IMR-90 (cell line): ENCODE results near the gene OXER1. TPM values are rescaled to one million over a fixed set of nuclear protein-coding genes. Genes with fewer than 3 reads are reported as not detected.

ENCODE experiments used
- ATAC-seq: fragments of 200-7000 bp; cut with Tn5 transposase; 2 replicates; pipeline ENCODE4 v1.9.1; 2020; ENCODE audit warnings: low read depth, mild to moderate bottlenecking, moderate library complexity
- BruUV-seq: library from RNA; stranded (reverse); fragments of 400-500 nt; replicated peaks from 2 replicates; lab custom pipeline; 2021; lab: Mats Ljungman, UMichigan
- CTCF ChIA-PET: fragments of 300-600 bp; formaldehyde crosslinking; extraction: SDS; loops from one replicate; lab custom pipeline; 2021; ENCODE audit warnings: antibody characterized with exemption; lab: Yijun Ruan, JAX
- POLR2A ChIA-PET: fragments of 300-600 bp; sonication (Branson Sonifier 250); formaldehyde crosslinking; loops from one replicate; lab custom pipeline; 2022; ENCODE audit warnings: antibody characterized with exemption; ENCODE audit not compliant: unreplicated experiment; lab: Charles Lee
- DNase-seq: peaks from one replicate; pipeline ENCODE4 v3.0.0; 2013
- H2AFZ ChIP-seq: replicated peaks from 2 replicates; pipeline ENCODE3; 2013; ENCODE audit warnings: low read length, mild to moderate bottlenecking; ENCODE audit not compliant: poor library complexity
- H2AK5ac ChIP-seq: 2 replicates; pipeline ENCODE4 v1.6.1; 2013; ENCODE audit warnings: low read depth, low read length, inconsistent platforms
- H2AK9ac ChIP-seq: replicated peaks from 2 replicates; pipeline ENCODE3; 2013; ENCODE audit warnings: mild to moderate bottlenecking, low read depth, low read length, moderate library complexity; ENCODE audit not compliant: poor library complexity
- H2BK120ac ChIP-seq: 2 replicates; pipeline ENCODE4 v1.6.1; 2013; ENCODE audit warnings: low read depth, low read length, inconsistent platforms
- H2BK15ac ChIP-seq: 3 replicates; pipeline ENCODE4 v1.6.1; 2013; ENCODE audit warnings: low read depth, low read length, inconsistent platforms
- H2BK20ac ChIP-seq: 2 replicates; pipeline ENCODE4 v1.6.1; 2013; ENCODE audit warnings: low read depth, mild to moderate bottlenecking, inconsistent platforms, low read length, moderate library complexity
- H2BK5ac ChIP-seq: 2 replicates; pipeline ENCODE4 v1.6.1; 2013; ENCODE audit warnings: mild to moderate bottlenecking, low read depth, low read length, inconsistent platforms; ENCODE audit not compliant: poor library complexity, severe bottlenecking
- H3K14ac ChIP-seq: replicated peaks from 2 replicates; pipeline ENCODE4 v1.6.1; 2013; ENCODE audit warnings: low read depth, low read length, inconsistent platforms
- H3K18ac ChIP-seq: 2 replicates; pipeline ENCODE4 v1.6.1; 2013; ENCODE audit warnings: low read depth, low read length, control low read depth
- H3K23ac ChIP-seq: 2 replicates; pipeline ENCODE4 v1.6.1; 2013; ENCODE audit warnings: low read depth, low read length, inconsistent platforms
- H3K27ac ChIP-seq: 2 replicates; pipeline ENCODE4 v1.5.1; 2013; ENCODE audit warnings: mild to moderate bottlenecking, control low read depth, low read length; ENCODE audit not compliant: insufficient read depth
- H3K27me3 ChIP-seq: 2 replicates; pipeline ENCODE4 v1.6.1; 2013; ENCODE audit warnings: low read length; ENCODE audit not compliant: control insufficient read depth, insufficient read depth
- H3K36me3 ChIP-seq: 2 replicates; pipeline ENCODE4 v1.6.1; 2013; ENCODE audit warnings: low read length, mixed read lengths; ENCODE audit not compliant: control insufficient read depth, insufficient read depth
- H3K4ac ChIP-seq: 2 replicates; pipeline ENCODE4 v1.6.1; 2013; ENCODE audit warnings: low read depth, low read length, inconsistent platforms
- H3K4me1 ChIP-seq: 2 replicates; pipeline ENCODE4 v1.6.1; 2013; ENCODE audit warnings: low read length, mixed read lengths; ENCODE audit not compliant: control insufficient read depth, insufficient read depth
- H3K4me2 ChIP-seq: 2 replicates; pipeline ENCODE4 v1.6.1; 2013; ENCODE audit warnings: low read depth, mild to moderate bottlenecking, control low read depth, low read length, moderate library complexity
- H3K4me3 ChIP-seq: 2 replicates; pipeline ENCODE4 v1.5.1; 2013; ENCODE audit warnings: low read depth, mild to moderate bottlenecking, control low read depth, low read length, moderate library complexity; ENCODE audit not compliant: insufficient read depth
- H3K56ac ChIP-seq: 2 replicates; pipeline ENCODE4 v1.6.1; 2013; ENCODE audit warnings: low read length, inconsistent platforms; ENCODE audit not compliant: insufficient read depth; ENCODE audit errors: extremely low read depth
- H3K79me1 ChIP-seq, 2 experiments: 2 replicates each; pipeline ENCODE4 v1.6.1; 2013; ENCODE audit warnings: low read length in 2 of 2, inconsistent platforms in 1 of 2, low read depth in 1 of 2
- H3K9ac ChIP-seq: 2 replicates; pipeline ENCODE4 v1.6.1; 2013; ENCODE audit warnings: low read depth, low read length, control low read depth
- H3K9me1 ChIP-seq: 2 replicates; pipeline ENCODE4 v1.6.1; 2013; ENCODE audit warnings: low read length, inconsistent platforms; ENCODE audit not compliant: insufficient read depth
- H3K9me3 ChIP-seq: 2 replicates; pipeline ENCODE4 v1.6.1; 2013; ENCODE audit warnings: low read length; ENCODE audit not compliant: control insufficient read depth, insufficient read depth
- H4K20me1 ChIP-seq: 2 replicates; pipeline ENCODE4 v1.6.1; 2013; ENCODE audit warnings: low read length, inconsistent platforms; ENCODE audit not compliant: insufficient read depth
- H4K5ac ChIP-seq: 2 replicates; pipeline ENCODE4 v1.6.1; 2013; ENCODE audit warnings: mild to moderate bottlenecking, low read depth, low read length, control low read depth
- H4K8ac ChIP-seq, 2 experiments: 2 replicates each; pipeline ENCODE4 v1.6.1; 2013; ENCODE audit warnings: low read depth in 2 of 2, low read length in 2 of 2, control low read depth in 1 of 2, inconsistent platforms in 1 of 2
- H4K91ac ChIP-seq: 2 replicates; pipeline ENCODE4 v1.6.1; 2013; ENCODE audit warnings: low read depth, low read length, inconsistent platforms; ENCODE audit not compliant: insufficient read depth
- CEBPB ChIP-seq: IDR thresholded peaks from 2 replicates; pipeline ENCODE4 v1.6.1; 2012; ENCODE audit warnings: low read depth, low read length, improper control_type of control experiment
- CHD1 ChIP-seq: IDR thresholded peaks from 2 replicates; pipeline ENCODE4 v1.6.1; 2012; ENCODE audit warnings: low read depth, low read length, improper control_type of control experiment
- MAFK ChIP-seq: IDR thresholded peaks from 2 replicates; pipeline ENCODE4 v1.6.1; 2012; ENCODE audit warnings: low read depth, low read length, improper control_type of control experiment
- MAZ ChIP-seq: IDR thresholded peaks from 2 replicates; pipeline ENCODE4 v1.6.1; 2012; ENCODE audit warnings: low read depth, mild to moderate bottlenecking, low read length, improper control_type of control experiment, moderate library complexity, borderline replicate concordance
- MXI1 ChIP-seq: IDR thresholded peaks from 2 replicates; pipeline ENCODE4 v1.6.1; 2012; ENCODE audit warnings: low read depth, mild to moderate bottlenecking, low read length, moderate library complexity, borderline replicate concordance
- NFE2L2 ChIP-seq: fragments of 150-350 bp; IDR thresholded peaks from 2 replicates; pipeline ENCODE4 v1.6.1; 2016; ENCODE audit warnings: low read depth, mild to moderate bottlenecking, low read length
- POLR2A ChIP-seq: IDR thresholded peaks from 2 replicates; pipeline ENCODE4 v1.6.1; 2012; ENCODE audit warnings: mild to moderate bottlenecking, low read depth, low read length
- RCOR1 ChIP-seq: IDR thresholded peaks from 2 replicates; pipeline ENCODE4 v1.6.1; 2012; ENCODE audit warnings: mild to moderate bottlenecking, low read length, improper control_type of control experiment; ENCODE audit not compliant: insufficient replicate concordance
- RFX5 ChIP-seq: IDR thresholded peaks from 2 replicates; pipeline ENCODE4 v1.8.0; 2012; ENCODE audit warnings: low read depth, mild to moderate bottlenecking, low read length, moderate library complexity
- WGBS, 2 experiments: methylation state at CpG; one replicate each; pipeline versions ENCODE4 v1.1.5 to v1.1.7; 2013; ENCODE audit warnings: missing lambda C conversion rate in 2 of 2; ENCODE audit not compliant: insufficient read length in 1 of 2; ENCODE audit errors: extremely low coverage in 2 of 2; 5-methylcytosine and 5-hydroxymethylcytosine counted together
- dilution Hi-C: fragments of 300-500 bp; cut with HindIII; formaldehyde crosslinking; loops from one replicate; pipeline ENCODE4 v1.14.3; 2018; ENCODE audit warnings: low sequenced_read_pairs; ENCODE audit not compliant: unreplicated experiment
- in situ Hi-C: fragments of 300-500 bp; cut with MboI; formaldehyde crosslinking; loops from 3 replicates; pipeline ENCODE4 v1.14.3; 2019; ENCODE audit warnings: low sequenced_read_pairs, inconsistent platforms, mixed read lengths
- intact Hi-C: fragments of 100-400 bp; cut with micrococcal nuclease; formaldehyde crosslinking; loops from 2 replicates; pipeline ENCODE4 v1.10.0; 2022
- polyA plus RNA-seq, 3 experiments: library from polyadenylated mRNA; depleted of rRNA; stranded (reverse); fragments of >200 nt; gene quantifications; 2 replicates each; pipeline ENCODE4 v1.2.3, GENCODE V29; 2012; ENCODE audit warnings: low replicate concordance in 1 of 3
- total RNA-seq: library from RNA; depleted of rRNA; stranded (reverse); fragments of >200 nt; gene quantifications from 2 replicates; pipeline ENCODE4 v1.2.3, GENCODE V29; 2012
- TF ChIP-seq, protein P1 (sequence below): fragments of 150-350 bp; IDR thresholded peaks from 2 replicates; pipeline ENCODE4 v1.6.1; 2017; ENCODE audit warnings: mild to moderate bottlenecking, antibody characterized with exemption, low read length, low read depth
- TF ChIP-seq, protein P2 (sequence below): fragments of 150-350 bp; IDR thresholded peaks from 2 replicates; pipeline ENCODE4 v1.6.1; 2016; ENCODE audit warnings: low read depth, mild to moderate bottlenecking, low read length, moderate library complexity, borderline replicate concordance

OXER1 gene
- total and polyA plus RNA-seq, 2 of the 4 experiments (the other 2 are of a cell fraction): not detected

DNA sequence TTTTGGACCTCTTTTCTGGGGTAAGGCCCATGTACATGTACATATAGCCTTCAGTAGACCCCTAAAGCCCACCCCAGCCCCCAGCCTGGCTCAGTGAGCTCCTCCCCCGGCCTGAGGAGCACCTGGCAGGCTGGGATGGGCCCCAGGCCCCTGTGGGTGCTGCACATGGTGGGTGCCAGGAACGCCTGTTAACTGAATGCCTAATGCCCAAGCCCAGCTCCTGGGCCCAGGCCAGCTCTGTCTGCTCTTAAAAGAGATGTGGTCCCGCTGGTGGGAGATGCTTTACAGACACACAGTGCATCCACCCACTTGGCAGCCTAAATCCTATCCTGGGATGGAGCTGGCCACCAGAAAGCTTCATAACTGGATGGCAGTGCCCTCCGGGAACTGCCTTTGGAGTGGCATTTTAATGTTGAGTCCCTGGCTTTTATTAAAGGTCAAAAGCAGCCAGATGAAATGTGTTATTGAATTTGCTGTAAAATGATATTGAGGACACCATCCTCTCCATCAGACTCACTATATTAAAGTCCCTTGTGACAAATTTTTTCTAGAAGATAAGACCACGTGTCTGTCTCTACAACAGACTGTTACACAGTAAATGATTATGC is 7.7 kb upstream of the OXER1 start:
- POLR2A ChIA-PET: no interaction called here
- TF ChIP-seq, protein P1, sequence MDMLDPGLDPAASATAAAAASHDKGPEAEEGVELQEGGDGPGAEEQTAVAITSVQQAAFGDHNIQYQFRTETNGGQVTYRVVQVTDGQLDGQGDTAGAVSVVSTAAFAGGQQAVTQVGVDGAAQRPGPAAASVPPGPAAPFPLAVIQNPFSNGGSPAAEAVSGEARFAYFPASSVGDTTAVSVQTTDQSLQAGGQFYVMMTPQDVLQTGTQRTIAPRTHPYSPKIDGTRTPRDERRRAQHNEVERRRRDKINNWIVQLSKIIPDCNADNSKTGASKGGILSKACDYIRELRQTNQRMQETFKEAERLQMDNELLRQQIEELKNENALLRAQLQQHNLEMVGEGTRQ: no peak
- TF ChIP-seq POLR2A (no peak), CHD1 (no peak), MAZ (no peak), RCOR1 (no peak), MAFK (no peak), CEBPB (no peak), NFE2L2 (no peak), RFX5 (no peak), MXI1 (no peak)
- TF ChIP-seq, protein P2, sequence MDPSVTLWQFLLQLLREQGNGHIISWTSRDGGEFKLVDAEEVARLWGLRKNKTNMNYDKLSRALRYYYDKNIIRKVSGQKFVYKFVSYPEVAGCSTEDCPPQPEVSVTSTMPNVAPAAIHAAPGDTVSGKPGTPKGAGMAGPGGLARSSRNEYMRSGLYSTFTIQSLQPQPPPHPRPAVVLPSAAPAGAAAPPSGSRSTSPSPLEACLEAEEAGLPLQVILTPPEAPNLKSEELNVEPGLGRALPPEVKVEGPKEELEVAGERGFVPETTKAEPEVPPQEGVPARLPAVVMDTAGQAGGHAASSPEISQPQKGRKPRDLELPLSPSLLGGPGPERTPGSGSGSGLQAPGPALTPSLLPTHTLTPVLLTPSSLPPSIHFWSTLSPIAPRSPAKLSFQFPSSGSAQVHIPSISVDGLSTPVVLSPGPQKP: no peak
- in situ Hi-C loops: no loop called here

More for the DNA sequence above, 7.7 kb upstream of the OXER1 start:
- H3K79me1 ChIP-seq: no peaks in the 10 kb centered on the region
- no peaks in the 10 kb centered on the region for H3K9me1 ChIP-seq
- H3K9ac ChIP-seq: no peak overlapping the region
- BruUV-seq: no TSS peak
- H4K8ac ChIP-seq: no peak overlapping the region
- no peak overlapping the region for H2BK20ac ChIP-seq
- no peak overlapping the region for H2BK15ac ChIP-seq
- H2AK5ac ChIP-seq: no peak overlapping the region
- H4K5ac ChIP-seq: no peak overlapping the region
- H4K91ac ChIP-seq: no peak overlapping the region
- intact Hi-C loops: no loop called here
- no peak overlapping the region for H2AFZ ChIP-seq
- H2BK5ac ChIP-seq: no peak overlapping the region
- WGBS, 2 experiments: 83% methylated on average over 1 of the region's 5 CpGs; no CpG with 5 or more reads in 1 of the 2 experiments
- ATAC-seq (no peak), DNase-seq (no peak)
- H3K36me3 ChIP-seq: no peaks in the 10 kb centered on the region
- no peak overlapping the region for H3K4me2 ChIP-seq
- dilution Hi-C loops: no loop called here
- no peak overlapping the region for H2AK9ac ChIP-seq
- no peaks in the 10 kb centered on the region for H4K20me1 ChIP-seq
- H3K56ac ChIP-seq: no peak overlapping the region
- H3K4ac ChIP-seq: no peak overlapping the region
- CTCF ChIA-PET: no interaction called here
- H3K18ac ChIP-seq: no peak overlapping the region
- H3K27ac ChIP-seq: no peak overlapping the region
- H2BK120ac ChIP-seq: no peak overlapping the region
- no peaks in the 10 kb centered on the region for H3K27me3 ChIP-seq
- H3K14ac ChIP-seq: no peak overlapping the region
- no peaks in the 10 kb centered on the region for H3K9me3 ChIP-seq
- H3K23ac ChIP-seq: no peak overlapping the region
- no peaks in the 10 kb centered on the region for H3K4me1 ChIP-seq
- no peak overlapping the region for H3K4me3 ChIP-seq
